ENCODE results near the gene PTPN13. TPM values are rescaled to one million over a fixed set of nuclear protein-coding genes. Genes with fewer than 3 reads are reported as not detected.
A peak's percentile ranks its signal among the peaks of the same experiment; 100 is the strongest.

PTPN13 gene
- total RNA-seq, 1 experiment from 2014 or later: 12.5 TPM

DNA sequence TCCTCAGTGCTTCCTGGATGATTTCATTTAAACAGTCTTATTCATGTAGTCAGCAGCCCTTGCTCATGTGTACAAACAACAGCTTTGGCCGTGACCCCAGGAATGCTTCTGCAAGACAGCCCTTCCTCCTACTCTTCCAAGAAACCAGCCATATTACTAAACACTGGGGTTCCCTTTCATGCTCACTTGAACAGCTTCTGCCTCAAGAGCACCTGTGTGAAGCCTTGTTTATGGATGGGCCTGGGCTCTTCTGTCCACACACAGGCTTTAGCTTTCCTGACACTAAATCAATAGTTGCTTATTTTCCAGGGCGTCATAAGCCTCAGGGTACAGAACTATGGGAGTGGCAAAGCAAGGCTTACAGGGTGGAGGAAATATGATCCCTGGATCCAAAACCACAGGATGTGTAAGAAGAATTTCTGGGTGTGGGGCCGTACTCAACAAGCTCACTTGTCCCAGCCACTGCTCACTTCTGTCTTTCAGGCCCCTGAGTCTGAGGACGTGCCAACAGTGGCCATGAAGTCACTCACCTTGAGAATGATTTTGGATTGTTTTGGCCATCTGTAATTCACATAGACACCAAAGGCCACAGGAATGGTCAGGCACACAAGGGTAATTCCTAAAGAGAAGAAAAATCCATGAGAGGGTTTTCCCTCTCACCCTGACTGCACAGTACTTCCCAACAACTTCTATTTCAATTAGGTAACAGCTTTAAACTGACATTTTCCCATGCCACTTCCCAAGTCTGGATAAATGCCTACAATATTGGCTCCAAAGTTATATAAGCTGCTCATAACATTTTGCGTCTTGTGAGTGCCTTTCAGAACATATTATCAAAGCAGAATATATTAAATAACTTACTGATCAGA is 237.4 kb downstream of the PTPN13 start:
- in situ Hi-C loops (cut with HindIII; ENCODE audit: low pct_unique_long_range_greater_than_20kb, low sequenced_read_pairs) (no loop called here), intact Hi-C loops (cut with micrococcal nuclease; ENCODE audit: unreplicated experiment) (no loop called here)
- BruUV-seq (replicated peaks): no TSS peak
- DNase-seq (ENCODE audit: low read depth, low spot score) (peak; percentile 10), ATAC-seq (no peak)
- Histone ChIP-seq H3K27me3 (ENCODE audit: control insufficient read depth, insufficient read depth, low read length) (no peaks in the 10 kb centered on the region), H3K27ac (ENCODE audit: low read length) (no peak overlapping the region), H3K4me1 (ENCODE audit: control insufficient read depth, insufficient read depth, low read length) (no peaks in the 10 kb centered on the region), H3K9me3 (ENCODE audit: control insufficient read depth, insufficient read depth, low read depth, low read length) (no peaks in the 10 kb centered on the region), H3K36me3 (ENCODE audit: control insufficient read depth, insufficient read depth, low read length) (no peaks in the 10 kb centered on the region), H3K4me3 (ENCODE audit: low read depth in 2 of 2, low read length in 2 of 2) (no peak overlapping the region)
- CTCF ChIA-PET: no interaction called here
- POLR2A ChIA-PET: no interaction called here
- TF ChIP-seq, protein P1, sequence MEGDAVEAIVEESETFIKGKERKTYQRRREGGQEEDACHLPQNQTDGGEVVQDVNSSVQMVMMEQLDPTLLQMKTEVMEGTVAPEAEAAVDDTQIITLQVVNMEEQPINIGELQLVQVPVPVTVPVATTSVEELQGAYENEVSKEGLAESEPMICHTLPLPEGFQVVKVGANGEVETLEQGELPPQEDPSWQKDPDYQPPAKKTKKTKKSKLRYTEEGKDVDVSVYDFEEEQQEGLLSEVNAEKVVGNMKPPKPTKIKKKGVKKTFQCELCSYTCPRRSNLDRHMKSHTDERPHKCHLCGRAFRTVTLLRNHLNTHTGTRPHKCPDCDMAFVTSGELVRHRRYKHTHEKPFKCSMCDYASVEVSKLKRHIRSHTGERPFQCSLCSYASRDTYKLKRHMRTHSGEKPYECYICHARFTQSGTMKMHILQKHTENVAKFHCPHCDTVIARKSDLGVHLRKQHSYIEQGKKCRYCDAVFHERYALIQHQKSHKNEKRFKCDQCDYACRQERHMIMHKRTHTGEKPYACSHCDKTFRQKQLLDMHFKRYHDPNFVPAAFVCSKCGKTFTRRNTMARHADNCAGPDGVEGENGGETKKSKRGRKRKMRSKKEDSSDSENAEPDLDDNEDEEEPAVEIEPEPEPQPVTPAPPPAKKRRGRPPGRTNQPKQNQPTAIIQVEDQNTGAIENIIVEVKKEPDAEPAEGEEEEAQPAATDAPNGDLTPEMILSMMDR (IDR thresholded peaks at IDR 0.05): no peak
- TF ChIP-seq POLR2AphosphoS5 (IDR thresholded peaks at IDR 0.05; ENCODE audit: low read depth, low read length) (no peak), SIN3A (IDR thresholded peaks at IDR 0.05; ENCODE audit: borderline replicate concordance, insufficient read depth, low read depth, low read length) (no peak), TCF7L2 (IDR thresholded peaks at IDR 0.05; ENCODE audit: low read depth, low read length) (no peak)
- TF ChIP-seq, protein P2, sequence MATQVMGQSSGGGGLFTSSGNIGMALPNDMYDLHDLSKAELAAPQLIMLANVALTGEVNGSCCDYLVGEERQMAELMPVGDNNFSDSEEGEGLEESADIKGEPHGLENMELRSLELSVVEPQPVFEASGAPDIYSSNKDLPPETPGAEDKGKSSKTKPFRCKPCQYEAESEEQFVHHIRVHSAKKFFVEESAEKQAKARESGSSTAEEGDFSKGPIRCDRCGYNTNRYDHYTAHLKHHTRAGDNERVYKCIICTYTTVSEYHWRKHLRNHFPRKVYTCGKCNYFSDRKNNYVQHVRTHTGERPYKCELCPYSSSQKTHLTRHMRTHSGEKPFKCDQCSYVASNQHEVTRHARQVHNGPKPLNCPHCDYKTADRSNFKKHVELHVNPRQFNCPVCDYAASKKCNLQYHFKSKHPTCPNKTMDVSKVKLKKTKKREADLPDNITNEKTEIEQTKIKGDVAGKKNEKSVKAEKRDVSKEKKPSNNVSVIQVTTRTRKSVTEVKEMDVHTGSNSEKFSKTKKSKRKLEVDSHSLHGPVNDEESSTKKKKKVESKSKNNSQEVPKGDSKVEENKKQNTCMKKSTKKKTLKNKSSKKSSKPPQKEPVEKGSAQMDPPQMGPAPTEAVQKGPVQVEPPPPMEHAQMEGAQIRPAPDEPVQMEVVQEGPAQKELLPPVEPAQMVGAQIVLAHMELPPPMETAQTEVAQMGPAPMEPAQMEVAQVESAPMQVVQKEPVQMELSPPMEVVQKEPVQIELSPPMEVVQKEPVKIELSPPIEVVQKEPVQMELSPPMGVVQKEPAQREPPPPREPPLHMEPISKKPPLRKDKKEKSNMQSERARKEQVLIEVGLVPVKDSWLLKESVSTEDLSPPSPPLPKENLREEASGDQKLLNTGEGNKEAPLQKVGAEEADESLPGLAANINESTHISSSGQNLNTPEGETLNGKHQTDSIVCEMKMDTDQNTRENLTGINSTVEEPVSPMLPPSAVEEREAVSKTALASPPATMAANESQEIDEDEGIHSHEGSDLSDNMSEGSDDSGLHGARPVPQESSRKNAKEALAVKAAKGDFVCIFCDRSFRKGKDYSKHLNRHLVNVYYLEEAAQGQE (IDR thresholded peaks at IDR 0.05; ENCODE audit: insufficient read depth in 1 of 2, low read depth in 2 of 2, low read length in 1 of 2): no peak

DNA sequence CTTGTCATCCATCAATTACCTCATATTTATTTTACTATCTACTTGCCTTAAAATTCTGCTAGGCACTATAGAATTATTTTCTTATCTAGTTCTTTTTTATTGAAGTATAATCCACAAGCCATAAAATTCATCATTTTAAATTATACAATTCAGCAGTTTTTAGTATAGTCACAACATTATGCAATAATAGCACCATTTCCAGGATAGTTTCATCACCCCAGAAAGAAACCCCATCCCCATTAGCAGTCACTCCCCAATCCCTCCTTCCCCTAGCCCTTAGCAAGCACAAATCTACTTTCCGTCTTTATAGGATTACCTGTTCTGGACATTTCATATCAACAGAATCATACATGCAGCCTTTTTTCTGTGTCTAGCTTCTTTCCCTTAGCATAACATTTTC is 239.5 kb downstream of the PTPN13 start:
- no peak for TF ChIP-seq TCF7L2 (IDR thresholded peaks at IDR 0.05; ENCODE audit: low read depth, low read length)
- TF ChIP-seq, protein P1 (IDR thresholded peaks at IDR 0.05): no peak
- TF ChIP-seq POLR2AphosphoS5 (IDR thresholded peaks at IDR 0.05; ENCODE audit: low read depth, low read length): no peak
- TF ChIP-seq, protein P2 (IDR thresholded peaks at IDR 0.05; ENCODE audit: insufficient read depth in 1 of 2, low read depth in 2 of 2, low read length in 1 of 2): no peak
- TF ChIP-seq SIN3A (IDR thresholded peaks at IDR 0.05; ENCODE audit: borderline replicate concordance, insufficient read depth, low read depth, low read length): no peak
- H3K4me3 ChIP-seq (ENCODE audit: low read depth in 2 of 2, low read length in 2 of 2): no peak overlapping the region
- ChIA-PET CTCF (no interaction called here), POLR2A (no interaction called here)
- no peak overlapping the region for H3K27ac ChIP-seq (ENCODE audit: low read length)
- no peaks in the 10 kb centered on the region for H3K4me1 ChIP-seq (ENCODE audit: control insufficient read depth, insufficient read depth, low read length)
- in situ Hi-C loops (cut with HindIII; ENCODE audit: low pct_unique_long_range_greater_than_20kb, low sequenced_read_pairs): no loop called here
- intact Hi-C loops (cut with micrococcal nuclease; ENCODE audit: unreplicated experiment): no loop called here
- DNase-seq (ENCODE audit: low read depth, low spot score) (no peak), ATAC-seq (no peak)
- H3K36me3 ChIP-seq (ENCODE audit: control insufficient read depth, insufficient read depth, low read length): no peaks in the 10 kb centered on the region
- no peaks in the 10 kb centered on the region for H3K27me3 ChIP-seq (ENCODE audit: control insufficient read depth, insufficient read depth, low read length)
- no TSS peak for BruUV-seq (replicated peaks)
- no peaks in the 10 kb centered on the region for H3K9me3 ChIP-seq (ENCODE audit: control insufficient read depth, insufficient read depth, low read depth, low read length)

All from Panc1 (cell line).